Activated B cell treated with CpG ODN at 0.5 μM for 24 hours (primary cell): Measurements from ENCODE around the gene GALNT5. TPM values are rescaled to one million over a fixed set of nuclear protein-coding genes. Genes with fewer than 3 reads are reported as not detected.
A peak's percentile ranks its signal among the peaks of the same experiment; 100 is the strongest.

Source experiments
- ATAC-seq: fragments of 200-7000 bp; cut with Tn5 transposase; one replicate; pipeline ENCODE4 v1.10.0; 2021; ENCODE audit warnings: low read depth, mild to moderate bottlenecking, moderate library complexity
- CTCF ChIA-PET: fragments of 350-600 bp; sonication (Branson Sonifier 250); formaldehyde crosslinking; loops from one replicate; lab custom pipeline; 2021; ENCODE audit warnings: antibody characterized with exemption; lab: Charles Lee
- POLR2A ChIA-PET: fragments of 350-600 bp; sonication (Branson Sonifier 250); formaldehyde crosslinking; loops from one replicate; lab custom pipeline; 2021; ENCODE audit warnings: antibody characterized with exemption; lab: Charles Lee
- DNase-seq: peaks from one replicate; pipeline ENCODE4 v3.0.0; 2022
- H3K27ac Mint-ChIP-seq: one replicate; pipeline ENCODE4 v1.8.0; 2020; ENCODE audit warnings: mixed read lengths
- H3K27me3 Mint-ChIP-seq: one replicate; pipeline ENCODE4 v1.8.0; 2021; ENCODE audit warnings: mixed read lengths
- H3K36me3 Mint-ChIP-seq: one replicate; pipeline ENCODE4 v1.8.0; 2021; ENCODE audit warnings: low read depth, mixed read lengths
- H3K4me1 Mint-ChIP-seq: one replicate; pipeline ENCODE4 v1.8.0; 2021; ENCODE audit warnings: mixed read lengths
- H3K4me3 Mint-ChIP-seq: one replicate; pipeline ENCODE4 v1.8.0; 2020; ENCODE audit warnings: mild to moderate bottlenecking, mixed read lengths
- H3K9me3 Mint-ChIP-seq: one replicate; pipeline ENCODE4 v1.8.0; 2020; ENCODE audit warnings: mixed read lengths
- CTCF ChIP-seq: fragments of 200-600 bp; IDR thresholded peaks from one replicate; pipeline ENCODE4 v1.8.0; 2022; ENCODE audit warnings: antibody characterized with exemption, mild to moderate bottlenecking
- intact Hi-C: fragments of 100-400 bp; cut with micrococcal nuclease; formaldehyde crosslinking; loops from one replicate; pipeline ENCODE4 v1.15.1; 2024
- total RNA-seq: library from RNA; stranded (reverse); gene quantifications from 2 replicates; pipeline ENCODE4 v1.2.3, GENCODE V29; 2022

GALNT5 gene
- total RNA-seq, 1 donor from 2014 or later: not detected

DNA sequence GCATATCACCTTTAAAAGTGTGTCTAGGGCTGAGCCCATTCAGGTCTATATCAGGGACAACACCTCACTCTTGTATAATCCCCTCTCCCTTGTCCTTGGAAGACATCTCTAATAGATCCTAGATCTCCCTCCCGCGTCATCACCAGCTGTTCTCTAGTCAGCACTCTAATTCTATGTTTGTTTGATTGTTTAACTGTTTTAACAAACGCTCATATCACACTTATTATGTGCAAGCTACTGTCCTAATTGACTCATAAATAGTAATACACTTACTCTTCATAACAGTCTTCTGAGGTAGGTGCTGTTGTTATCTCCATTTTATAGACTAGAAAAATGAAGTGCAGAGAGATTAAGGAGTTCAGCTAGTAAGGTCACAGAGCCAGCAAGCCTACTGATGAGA lies 69.7 kb downstream of the GALNT5 start:
- ATAC-seq: no peak
- peaks cover 5% of the 10 kb centered on the region for H3K36me3 Mint-ChIP-seq
- peaks cover 14% of the 10 kb centered on the region for H3K4me1 Mint-ChIP-seq
- H3K27ac Mint-ChIP-seq: no peak overlapping the region
- no peak for TF ChIP-seq CTCF
- POLR2A ChIA-PET: interaction anchor here (0.7 to 2.7 kb wide), 11 partner anchors 8 to 165 kb away, joined by 3 to 27 read pairs (median 4); partner anchors contain the start of gene CYTIP
- CTCF ChIA-PET: interaction anchor here (0.5 to 8.2 kb wide), 52 partner anchors 8 to 1130 kb away, joined by 3 to 114 read pairs (median 6); partner anchors contain the start of gene CYTIP
- H3K27me3 Mint-ChIP-seq: no peaks in the 10 kb centered on the region
- no peaks in the 10 kb centered on the region for H3K9me3 Mint-ChIP-seq
- no peak for DNase-seq
- H3K4me3 Mint-ChIP-seq: no peak overlapping the region
- intact Hi-C loops: loop anchor here (1.0 to 5.0 kb wide), 11 partner anchors 77 to 683 kb away; partner anchors contain the start of genes ACVR1C and CYTIP

GRCh38 chr2:157327621-157328500 lies 70.4 kb downstream of the GALNT5 start:
- Mint-ChIP-seq H3K36me3 (peaks cover 5% of the 10 kb centered on the region), H3K9me3 (no peaks in the 10 kb centered on the region), H3K4me3 (peak overlapping the region; percentile 66), H3K4me1 (peaks cover 14% of the 10 kb centered on the region), H3K27me3 (no peaks in the 10 kb centered on the region), H3K27ac (no peak overlapping the region)
- DNase-seq (peak; percentile 71), ATAC-seq (peak; percentile 98)
- intact Hi-C loops: loop anchor here (1.0 to 5.0 kb wide), 11 partner anchors 76 to 682 kb away; partner anchors contain the start of genes ACVR1C and CYTIP
- ChIA-PET POLR2A (interaction anchor here (0.7 to 2.7 kb wide), 12 partner anchors 8 to 164 kb away, joined by 3 to 27 read pairs (median 5); partner anchors contain the start of gene CYTIP), CTCF (interaction anchor here (0.5 to 8.2 kb wide), 54 partner anchors 8 to 1129 kb away, joined by 3 to 114 read pairs (median 6); partner anchors contain the start of genes ACVR1C and CYTIP)
- TF ChIP-seq CTCF: peak; percentile 83

GRCh38 chr2:157329524-157329923 lies 72.0 kb downstream of the GALNT5 start:
- no peak overlapping the region for H3K27ac Mint-ChIP-seq
- ChIA-PET POLR2A (interaction anchor here (0.6 to 1.4 kb wide), 4 partner anchors 75 to 137 kb away, joined by 3 to 4 read pairs (median 4); no protein-coding TSS in a partner anchor), CTCF (interaction anchor here (0.8 to 8.2 kb wide), 9 partner anchors 8 to 299 kb away, joined by 3 to 114 read pairs (median 3); partner anchors contain the start of gene ACVR1C)
- no peak overlapping the region for H3K4me3 Mint-ChIP-seq
- no peaks in the 10 kb centered on the region for H3K27me3 Mint-ChIP-seq
- H3K4me1 Mint-ChIP-seq: peaks cover 14% of the 10 kb centered on the region
- ATAC-seq (no peak), DNase-seq (no peak)
- TF ChIP-seq CTCF: no peak
- H3K9me3 Mint-ChIP-seq: no peaks in the 10 kb centered on the region
- no peaks in the 10 kb centered on the region for H3K36me3 Mint-ChIP-seq
- intact Hi-C loops: loop anchor here (5.0 kb wide), 1 partner anchor 423 kb away; no protein-coding TSS in a partner anchor

- Mint-ChIP-seq H3K4me3 (no peak overlapping the region), H3K27ac (no peak overlapping the region), H3K9me3 (no peaks in the 10 kb centered on the region), H3K36me3 (no peaks in the 10 kb centered on the region), H3K27me3 (no peaks in the 10 kb centered on the region), H3K4me1 (peaks cover 6% of the 10 kb centered on the region)
- DNase-seq (no peak), ATAC-seq (no peak)
- ChIA-PET POLR2A (no interaction called here), CTCF (interaction anchor here (0.6 to 1.1 kb wide), 4 partner anchors 12 to 1954 kb away, joined by 3 read pairs; no protein-coding TSS in a partner anchor)
- TF ChIP-seq CTCF: no peak
- intact Hi-C loops: no loop called here
Observed at GRCh38 chr2:157333304-157334047, 76.0 kb downstream of the GALNT5 start.
